ENCODE measurements around the gene GXYLT2. TPM values are rescaled to one million over a fixed set of nuclear protein-coding genes. Genes with fewer than 3 reads are reported as not detected.

Gene GXYLT2
- total and polyA plus RNA-seq, 10 of the 15 experiments (the other 5 are each of a cell fraction or from before 2014, with no cell fraction given): 0.27 to 2.6 (median 0.78) TPM

- intact Hi-C loops (cut with micrococcal nuclease; ENCODE audit: unreplicated experiment): no loop called here
- ATAC-seq (no peak), DNase-seq (ENCODE audit: low read depth, low spot score) (no peak), FAIRE-seq (no peak)
- H3K27ac ChIP-seq (ENCODE audit: control insufficient read depth, insufficient read depth): no peak overlapping the region
- no peak overlapping the region for H3K4me2 ChIP-seq (ENCODE audit: control insufficient read depth, insufficient read depth)
- ChIA-PET CTCF (interaction anchor here (1.1 kb wide), 1 partner anchor 46 kb away, joined by 3 read pairs; no protein-coding TSS in a partner anchor), SMC1A (ENCODE audit: uncharacterized antibody, unreplicated experiment) (interaction anchor here (1.5 kb wide), 1 partner anchor 46 kb away, joined by 5 read pairs; no protein-coding TSS in a partner anchor), RAD21 (ENCODE audit: unreplicated experiment) (no interaction called here), POLR2A (no interaction called here)
- no peaks in the 10 kb centered on the region for H3K27me3 ChIP-seq (replicated peaks in 1 of 2; ENCODE audit: control insufficient read depth in 2 of 2, insufficient read depth in 2 of 2, low read length in 1 of 2)
- no peak overlapping the region for H2AFZ ChIP-seq (ENCODE audit: control insufficient read depth, low read depth, low read length)
- no peaks in the 10 kb centered on the region for H3K4me1 ChIP-seq (ENCODE audit: control insufficient read depth, insufficient read depth, low read length)
- H4K20me1 ChIP-seq (ENCODE audit: control insufficient read depth, insufficient read depth): no peaks in the 10 kb centered on the region
- no peaks in the 10 kb centered on the region for H3K36me3 ChIP-seq (ENCODE audit: control insufficient read depth in 2 of 2, insufficient read depth in 2 of 2, low read length in 1 of 2)
- no peaks in the 10 kb centered on the region for H3K9me3 ChIP-seq (replicated peaks; ENCODE audit: control insufficient read depth, insufficient read depth, low read length)
- no peak overlapping the region for H3K9ac ChIP-seq (ENCODE audit: control insufficient read depth, insufficient read depth, low read length)
- WGBS (ENCODE audit: insufficient coverage, insufficient replicate concordance, low lambda C conversion rate, missing lambda C conversion rate): 49% methylated on average over 4 of the region's 4 CpGs
- no peak for TF ChIP-seq KDM1A (IDR thresholded peaks at IDR 0.05; ENCODE audit: borderline replicate concordance)
- no peak for TF ChIP-seq PAX5 (IDR thresholded peaks at IDR 0.05; ENCODE audit: borderline replicate concordance, low read depth, low read length)
- no peak for TF ChIP-seq RB1 (IDR thresholded peaks at IDR 0.05; ENCODE audit: borderline replicate concordance)
- no peak for TF ChIP-seq ASH2L (IDR thresholded peaks at IDR 0.05; ENCODE audit: borderline replicate concordance, low read depth)
- no peak for TF ChIP-seq CHD2 (IDR thresholded peaks at IDR 0.05; ENCODE audit: borderline replicate concordance, low read depth, low read length)
- TF ChIP-seq, protein P1, sequence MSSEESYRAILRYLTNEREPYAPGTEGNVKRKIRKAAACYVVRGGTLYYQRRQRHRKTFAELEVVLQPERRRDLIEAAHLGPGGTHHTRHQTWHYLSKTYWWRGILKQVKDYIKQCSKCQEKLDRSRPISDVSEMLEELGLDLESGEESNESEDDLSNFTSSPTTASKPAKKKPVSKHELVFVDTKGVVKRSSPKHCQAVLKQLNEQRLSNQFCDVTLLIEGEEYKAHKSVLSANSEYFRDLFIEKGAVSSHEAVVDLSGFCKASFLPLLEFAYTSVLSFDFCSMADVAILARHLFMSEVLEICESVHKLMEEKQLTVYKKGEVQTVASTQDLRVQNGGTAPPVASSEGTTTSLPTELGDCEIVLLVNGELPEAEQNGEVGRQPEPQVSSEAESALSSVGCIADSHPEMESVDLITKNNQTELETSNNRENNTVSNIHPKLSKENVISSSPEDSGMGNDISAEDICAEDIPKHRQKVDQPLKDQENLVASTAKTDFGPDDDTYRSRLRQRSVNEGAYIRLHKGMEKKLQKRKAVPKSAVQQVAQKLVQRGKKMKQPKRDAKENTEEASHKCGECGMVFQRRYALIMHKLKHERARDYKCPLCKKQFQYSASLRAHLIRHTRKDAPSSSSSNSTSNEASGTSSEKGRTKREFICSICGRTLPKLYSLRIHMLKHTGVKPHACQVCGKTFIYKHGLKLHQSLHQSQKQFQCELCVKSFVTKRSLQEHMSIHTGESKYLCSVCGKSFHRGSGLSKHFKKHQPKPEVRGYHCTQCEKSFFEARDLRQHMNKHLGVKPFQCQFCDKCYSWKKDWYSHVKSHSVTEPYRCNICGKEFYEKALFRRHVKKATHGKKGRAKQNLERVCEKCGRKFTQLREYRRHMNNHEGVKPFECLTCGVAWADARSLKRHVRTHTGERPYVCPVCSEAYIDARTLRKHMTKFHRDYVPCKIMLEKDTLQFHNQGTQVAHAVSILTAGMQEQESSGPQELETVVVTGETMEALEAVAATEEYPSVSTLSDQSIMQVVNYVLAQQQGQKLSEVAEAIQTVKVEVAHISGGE (CRISPR knock-in tag; IDR thresholded peaks at IDR 0.05): no peak
- TF ChIP-seq TARDBP (IDR thresholded peaks at IDR 0.05; ENCODE audit: borderline replicate concordance): no peak
- TF ChIP-seq KLF5 (IDR thresholded peaks at IDR 0.05; ENCODE audit: partially characterized antibody): no peak
- no peak for TF ChIP-seq SIX5 (IDR thresholded peaks at IDR 0.05; ENCODE audit: low read depth, low read length, severe bottlenecking)
- no peak for TF ChIP-seq NRF1 (conservative IDR thresholded peaks at IDR 0.05; ENCODE audit: low read depth, low read length)
- in situ Hi-C loops (cut with MboI): no loop called here
- BruUV-seq (replicated peaks): no TSS peak
- no peaks in the 10 kb centered on the region for H3K79me2 ChIP-seq (ENCODE audit: control insufficient read depth, insufficient read depth, low read length)
- H3K4me3 ChIP-seq: no peak overlapping the region
These were observed 9.3 kb downstream of the GXYLT2 start for GRCh38 chr3:72896996-72897757.

Measured in GM12878 (cell line).